IPS DF 4.7 (cell line): Measurements from ENCODE around the gene SMYD3.

Experiments
- DNase-seq: peaks from one replicate; pipeline ENCODE4 v3.0.0-alpha.2; 2013; ENCODE audit warnings: low spot score; ENCODE audit errors: extremely low read depth

SMYD3 gene

GRCh38 chr1:245929224-245929623 is 577.9 kb downstream of the SMYD3 start:
- DNase-seq: no peak

GRCh38 chr1:245926888-245927287 is 580.2 kb downstream of the SMYD3 start:
- no peak for DNase-seq

GRCh38 chr1:245923215-245923614 is 583.9 kb downstream of the SMYD3 start:
- DNase-seq: no peak

- DNase-seq: no peak
Measured at GRCh38 chr1:245921417-245921816, 585.7 kb downstream of the SMYD3 start.

- no peak for DNase-seq
Measured at GRCh38 chr1:245917403-245917802, 589.7 kb downstream of the SMYD3 start.

GRCh38 chr1:245915841-245916240 is 591.2 kb downstream of the SMYD3 start:
- no peak for DNase-seq

GRCh38 chr1:245915406-245915805 is 591.7 kb downstream of the SMYD3 start:
- no peak for DNase-seq

DNA sequence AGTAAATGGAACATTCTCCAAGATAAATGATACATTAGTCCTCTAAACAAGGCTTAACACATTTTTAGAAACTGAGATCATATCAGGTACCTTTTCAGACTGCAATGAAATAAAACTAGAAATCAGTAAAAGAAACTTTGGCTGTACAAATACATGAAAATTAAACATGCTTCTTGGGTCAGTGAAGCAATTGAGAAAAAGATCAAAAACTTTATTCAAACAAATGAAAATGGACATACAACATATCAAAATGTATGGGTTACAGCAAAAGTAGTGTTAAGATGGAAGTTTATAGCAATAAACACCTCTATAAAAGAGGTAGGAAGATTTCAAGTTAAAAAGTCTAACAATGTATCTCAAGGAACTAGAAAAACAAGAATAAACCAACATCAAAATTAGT is 598.5 kb downstream of the SMYD3 start:
- no peak for DNase-seq

DNA sequence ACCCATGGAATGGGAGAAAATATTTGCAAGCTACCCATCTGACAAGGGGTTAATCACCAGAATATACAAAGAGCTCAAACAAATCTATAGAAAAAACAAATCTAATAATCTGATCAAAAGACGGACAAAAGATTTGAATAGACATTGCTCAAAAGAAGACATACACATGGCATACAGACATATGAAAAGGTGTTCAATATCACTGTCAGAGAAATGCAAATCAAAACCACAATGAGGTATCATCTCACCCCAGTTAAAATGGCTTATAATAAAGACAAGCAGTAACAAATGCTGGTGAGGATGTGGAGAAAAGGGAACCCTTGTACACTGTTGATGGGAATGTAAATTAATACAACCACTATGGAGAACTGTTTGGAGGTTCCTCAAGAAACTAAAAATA is 600.9 kb downstream of the SMYD3 start:
- no peak for DNase-seq

- no peak for DNase-seq
Measured at GRCh38 chr1:245903851-245904250, 603.2 kb downstream of the SMYD3 start.

DNA sequence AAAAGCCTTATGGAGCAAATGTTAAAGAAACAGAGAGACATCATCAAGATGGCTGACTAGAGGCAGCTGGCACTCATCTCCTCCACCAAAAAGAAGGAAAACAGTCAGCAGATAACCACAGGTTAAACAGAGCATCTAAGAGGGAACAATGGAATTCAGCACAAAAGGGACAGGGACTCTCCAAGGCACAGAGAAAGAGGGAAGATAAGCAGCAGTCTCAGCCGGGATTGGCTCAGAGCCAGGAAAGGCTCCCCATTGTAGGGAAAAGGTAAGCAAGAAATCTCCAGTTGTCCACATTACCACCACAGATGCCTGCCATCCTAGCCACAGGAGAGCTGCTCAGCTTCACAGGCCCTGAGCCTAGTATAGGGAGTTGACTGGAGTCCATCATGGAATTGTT is 605.5 kb downstream of the SMYD3 start:
- DNase-seq: no peak

DNA sequence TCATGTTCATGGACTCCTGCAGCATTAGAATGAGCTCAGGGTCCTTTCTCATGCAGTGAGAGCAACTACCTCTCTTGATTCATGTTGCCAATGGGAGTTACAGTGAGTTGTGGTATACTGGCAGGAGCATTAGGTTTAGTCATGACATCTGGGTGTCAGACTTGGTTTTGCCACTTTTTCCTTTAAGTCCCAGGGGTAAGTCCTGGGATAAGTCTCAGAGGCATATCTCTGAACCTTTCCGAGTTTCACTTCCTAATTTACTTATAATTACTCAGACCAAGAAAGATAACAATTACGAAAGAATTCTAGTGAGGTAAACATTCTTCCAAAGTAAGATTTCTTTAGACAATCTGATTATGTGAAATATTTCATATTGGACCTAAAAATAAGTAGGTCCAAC is 606.0 kb downstream of the SMYD3 start:
- no peak for DNase-seq

DNA sequence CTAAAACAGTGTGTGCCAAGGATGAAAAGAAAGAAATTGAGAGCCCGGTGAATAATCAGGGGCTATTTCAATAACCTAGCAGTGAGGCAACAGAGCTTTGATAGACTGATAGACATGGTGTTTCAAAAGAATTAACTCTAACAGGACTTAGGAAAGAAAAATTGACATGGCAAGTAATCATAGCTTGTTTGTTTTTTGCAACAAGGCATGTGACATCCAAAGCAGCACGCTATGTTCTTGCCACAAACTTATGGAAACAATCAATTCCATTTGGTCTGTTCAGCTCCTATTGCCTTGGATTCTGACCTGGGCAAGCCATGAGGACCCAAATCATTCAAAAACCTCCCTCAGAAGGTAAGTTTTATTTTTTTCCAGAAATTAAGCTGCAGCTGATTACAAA is 608.5 kb downstream of the SMYD3 start:
- no peak for DNase-seq

DNA sequence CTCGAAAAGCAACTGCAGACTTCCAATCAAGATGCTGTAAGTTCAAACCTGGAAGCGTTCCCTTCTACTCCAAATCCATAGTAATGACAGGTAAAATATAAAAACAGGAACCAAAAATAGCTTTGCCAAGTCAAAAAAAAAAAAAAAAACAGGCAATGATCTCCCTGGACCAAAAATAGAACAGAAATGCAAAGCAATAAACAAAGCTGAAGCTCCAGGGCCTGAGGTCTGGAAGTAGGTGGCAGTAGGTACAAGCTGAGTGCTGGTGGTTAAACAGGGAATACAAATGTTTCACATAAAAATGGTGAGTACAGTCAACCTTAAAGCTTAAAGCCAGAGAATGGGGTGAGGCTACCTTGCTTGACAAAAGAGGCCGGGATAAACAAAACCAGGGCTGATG is 610.8 kb downstream of the SMYD3 start:
- DNase-seq: no peak

DNA sequence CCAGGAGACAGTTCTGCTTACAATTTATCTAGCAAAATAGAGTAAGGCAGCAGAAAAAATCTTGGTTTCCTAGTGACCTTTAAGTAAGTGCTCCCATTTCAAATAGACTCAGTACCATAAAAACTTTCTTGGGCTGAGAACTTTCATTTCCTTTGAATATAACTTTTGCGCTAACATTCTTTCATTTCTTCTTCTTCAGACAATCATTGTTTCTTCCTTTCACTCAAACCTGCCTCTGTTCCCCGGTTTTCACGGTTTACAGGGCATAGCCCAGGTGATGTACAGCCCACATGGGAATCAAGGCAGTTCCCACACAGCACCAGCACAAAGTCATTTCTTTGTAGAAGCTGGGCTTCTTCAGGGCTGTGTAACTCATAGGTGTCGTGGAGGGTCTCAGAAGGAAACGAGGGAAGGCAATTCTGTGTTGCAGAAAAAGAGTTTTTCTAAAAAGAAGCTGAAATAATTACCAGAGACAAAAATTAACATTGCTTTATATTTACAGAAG is 611.6 kb downstream of the SMYD3 start:
- no peak for DNase-seq

DNA sequence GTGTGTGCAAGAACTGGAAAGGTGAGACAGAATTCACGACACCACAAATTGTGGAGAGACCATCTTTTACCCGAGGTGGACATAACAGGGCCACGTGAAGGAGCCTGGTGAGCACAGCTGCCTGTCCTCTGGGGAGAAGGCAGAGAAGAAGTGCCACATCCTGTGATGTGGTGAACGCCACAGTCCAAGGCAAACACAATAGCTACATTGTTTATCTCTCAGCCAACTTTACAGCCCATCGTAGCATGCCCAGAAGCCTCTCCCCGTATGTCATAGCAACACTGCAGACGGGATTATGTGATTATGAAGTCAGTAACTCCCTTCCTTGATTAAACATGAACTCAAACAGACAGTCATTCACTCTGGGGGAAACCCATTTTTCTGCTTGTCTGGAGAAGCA is 612.2 kb downstream of the SMYD3 start:
- no peak for DNase-seq

DNA sequence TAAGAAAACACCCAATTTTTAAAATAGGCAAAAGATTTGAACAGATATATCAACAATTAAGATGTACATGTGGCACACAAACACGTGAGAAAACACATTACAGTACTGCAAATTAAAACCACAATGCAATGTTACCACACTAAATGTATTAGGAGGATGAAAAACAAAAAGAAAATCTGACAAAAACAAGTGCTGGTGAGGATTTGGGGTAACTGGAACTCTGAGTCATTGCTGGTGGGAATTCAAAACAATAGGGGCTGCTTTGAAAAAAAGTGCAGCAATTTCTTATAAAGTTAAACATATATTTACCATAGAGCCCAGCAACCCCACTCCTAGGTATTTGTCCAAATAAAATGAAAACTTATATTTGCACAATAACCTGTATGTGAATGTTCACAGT is 614.1 kb downstream of the SMYD3 start:
- DNase-seq: no peak

DNA sequence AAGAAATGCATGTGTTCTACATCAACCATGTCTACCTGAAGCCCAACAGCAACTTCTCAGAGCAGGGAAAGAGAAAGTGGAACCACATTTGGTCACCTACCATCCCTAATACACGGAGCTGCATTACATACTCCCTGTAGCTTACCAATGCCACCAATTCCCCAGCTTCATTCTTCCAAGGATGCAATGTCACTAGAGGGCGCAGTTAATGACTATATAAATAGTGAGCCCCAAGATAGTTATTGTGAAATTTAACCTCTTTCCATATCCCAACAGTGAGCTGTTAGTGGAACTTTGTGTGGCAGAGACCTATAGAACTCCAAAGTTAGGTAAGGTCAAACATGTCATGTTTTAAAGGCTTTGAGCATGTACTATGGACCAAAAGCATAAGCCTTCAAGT is 618.3 kb downstream of the SMYD3 start:
- DNase-seq: peak; percentile 38

- no peak for DNase-seq
Measured at GRCh38 chr1:245887829-245888228, 619.2 kb downstream of the SMYD3 start.

DNA sequence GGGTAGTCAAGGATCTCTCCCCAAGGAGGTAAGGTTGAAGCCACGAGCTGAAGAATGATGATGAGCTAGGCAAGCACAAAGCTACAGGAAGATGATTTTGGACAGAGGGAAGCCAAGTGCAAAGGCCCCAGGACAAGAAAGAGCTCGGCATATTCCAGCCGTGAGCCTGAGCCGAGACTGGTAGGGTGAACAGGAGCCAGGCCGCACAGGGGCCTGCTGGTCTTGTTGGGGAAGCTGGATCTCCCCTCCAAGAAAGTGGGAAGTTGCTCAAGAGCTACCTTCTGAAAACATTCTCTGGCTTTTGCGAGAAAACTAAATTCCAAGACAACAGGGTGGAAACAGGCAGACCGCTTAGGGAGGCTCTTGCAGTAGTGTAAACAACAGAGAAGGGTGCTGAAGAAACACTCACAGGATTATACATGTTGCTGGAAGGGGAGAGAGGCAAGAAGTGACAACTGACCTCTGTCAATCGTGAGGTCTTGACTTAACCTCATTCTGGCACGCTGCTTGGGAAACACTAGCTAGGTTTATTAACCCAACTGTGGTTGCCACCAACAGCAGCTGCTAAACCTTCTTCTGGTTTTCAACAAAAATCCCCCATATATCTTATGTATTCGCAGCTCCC is 625.2 kb downstream of the SMYD3 start:
- no peak for DNase-seq

GRCh38 chr1:245880754-245881403 is 626.2 kb downstream of the SMYD3 start:
- DNase-seq: no peak

DNA sequence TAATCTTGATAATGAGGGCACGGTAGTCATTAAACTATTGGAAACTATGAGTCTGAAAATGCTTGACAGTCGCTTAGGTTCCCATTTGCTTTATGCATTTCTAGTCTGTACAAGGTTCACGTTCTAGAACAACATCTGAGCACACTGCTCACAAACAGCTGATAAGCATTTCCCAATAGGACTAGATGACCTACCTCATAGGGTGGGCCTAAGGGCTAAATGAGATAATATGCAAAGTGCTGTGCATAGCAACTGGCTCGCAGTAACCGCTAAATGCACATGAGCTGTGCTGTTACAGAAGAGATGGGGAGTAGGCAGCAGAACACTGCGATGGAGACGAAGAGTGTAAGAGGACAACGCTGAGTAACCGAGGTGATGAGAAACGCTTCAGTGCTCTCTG is 628.0 kb downstream of the SMYD3 start:
- DNase-seq: no peak

GRCh38 chr1:245878585-245878984 is 628.5 kb downstream of the SMYD3 start:
- no peak for DNase-seq
